Measurements from ENCODE around the gene CAPNS1.

DNA sequence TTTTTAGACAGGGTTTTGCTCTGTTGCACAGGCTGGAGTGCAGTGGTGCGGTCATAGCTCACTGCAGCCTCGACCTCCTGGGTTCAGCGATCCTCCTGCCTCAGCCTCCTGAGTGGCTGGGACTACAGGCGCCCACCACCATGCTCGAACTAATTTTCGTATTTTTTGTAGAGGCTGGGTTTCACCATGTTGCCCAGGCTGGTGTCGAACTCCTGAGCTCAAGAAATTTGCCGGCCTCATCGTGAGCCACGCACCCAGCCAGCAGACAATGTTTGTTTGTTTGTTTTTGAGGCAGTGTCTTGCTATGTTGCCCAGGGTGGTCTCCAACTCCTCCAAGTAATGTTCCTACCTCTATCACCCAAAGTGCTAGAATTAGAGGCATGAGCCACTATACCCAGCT lies 13.3 kb downstream of the CAPNS1 start:
- TF ChIP-seq, protein P1, sequence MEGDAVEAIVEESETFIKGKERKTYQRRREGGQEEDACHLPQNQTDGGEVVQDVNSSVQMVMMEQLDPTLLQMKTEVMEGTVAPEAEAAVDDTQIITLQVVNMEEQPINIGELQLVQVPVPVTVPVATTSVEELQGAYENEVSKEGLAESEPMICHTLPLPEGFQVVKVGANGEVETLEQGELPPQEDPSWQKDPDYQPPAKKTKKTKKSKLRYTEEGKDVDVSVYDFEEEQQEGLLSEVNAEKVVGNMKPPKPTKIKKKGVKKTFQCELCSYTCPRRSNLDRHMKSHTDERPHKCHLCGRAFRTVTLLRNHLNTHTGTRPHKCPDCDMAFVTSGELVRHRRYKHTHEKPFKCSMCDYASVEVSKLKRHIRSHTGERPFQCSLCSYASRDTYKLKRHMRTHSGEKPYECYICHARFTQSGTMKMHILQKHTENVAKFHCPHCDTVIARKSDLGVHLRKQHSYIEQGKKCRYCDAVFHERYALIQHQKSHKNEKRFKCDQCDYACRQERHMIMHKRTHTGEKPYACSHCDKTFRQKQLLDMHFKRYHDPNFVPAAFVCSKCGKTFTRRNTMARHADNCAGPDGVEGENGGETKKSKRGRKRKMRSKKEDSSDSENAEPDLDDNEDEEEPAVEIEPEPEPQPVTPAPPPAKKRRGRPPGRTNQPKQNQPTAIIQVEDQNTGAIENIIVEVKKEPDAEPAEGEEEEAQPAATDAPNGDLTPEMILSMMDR (IDR thresholded peaks at IDR 0.05; ENCODE audit: low read depth, low read length): no peak
- no peak for TF ChIP-seq MYC (IDR thresholded peaks at IDR 0.05; ENCODE audit: low read depth, low read length)
